Epithelial cell of proximal tubule (primary cell): ENCODE results near the gene NUP42. TPM values are rescaled to one million over a fixed set of nuclear protein-coding genes. Genes with fewer than 3 reads are reported as not detected.
"Not testable (repeated sequence)": the region's sequence is repeated elsewhere in the genome, so short reads cannot be mapped to it uniquely, and the experiment has no call there.

Source experiments
- DNase-seq: peaks from one replicate; pipeline ENCODE4 v3.0.0-alpha.2; 2011; ENCODE audit warnings: low read depth
- H3K4me3 ChIP-seq: 2 replicates; pipeline ENCODE4 v1.5.1; 2011; ENCODE audit warnings: low read depth, mild to moderate bottlenecking, low read length
- CTCF ChIP-seq: conservative IDR thresholded peaks from 2 replicates; pipeline ENCODE4 v1.5.1; 2012; ENCODE audit warnings: low read depth, mild to moderate bottlenecking, low read length
- total RNA-seq: library from RNA; depleted of rRNA; stranded (reverse); fragments of >200 nt; gene quantifications from 2 replicates; pipeline ENCODE4 v1.2.3, GENCODE V29; 2015

The NUP42 gene
- total RNA-seq, 1 donor from 2014 or later: 22.2 TPM

DNA sequence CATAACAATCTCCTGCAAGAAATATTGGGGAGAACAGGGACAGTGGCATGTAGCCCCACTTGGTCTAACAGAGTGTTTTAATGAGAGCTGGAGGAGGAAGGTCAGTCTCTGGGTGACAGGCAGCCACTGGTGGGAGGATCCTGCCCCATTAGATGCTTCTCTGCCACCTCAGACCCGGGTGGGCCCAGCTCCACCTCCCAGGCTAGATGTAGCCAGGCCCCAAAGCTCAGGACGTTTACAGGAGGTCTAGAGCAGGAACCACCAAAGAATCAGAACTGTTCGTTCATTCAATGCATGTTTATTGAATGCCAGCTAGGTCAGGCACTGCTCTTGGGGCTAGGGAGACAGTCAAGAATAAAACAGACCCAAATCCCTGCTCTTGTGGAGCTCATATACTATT is 36.3 kb downstream of the NUP42 start:
- no peak for TF ChIP-seq CTCF
- no peak for DNase-seq
- H3K4me3 ChIP-seq: no peak overlapping the region

DNA sequence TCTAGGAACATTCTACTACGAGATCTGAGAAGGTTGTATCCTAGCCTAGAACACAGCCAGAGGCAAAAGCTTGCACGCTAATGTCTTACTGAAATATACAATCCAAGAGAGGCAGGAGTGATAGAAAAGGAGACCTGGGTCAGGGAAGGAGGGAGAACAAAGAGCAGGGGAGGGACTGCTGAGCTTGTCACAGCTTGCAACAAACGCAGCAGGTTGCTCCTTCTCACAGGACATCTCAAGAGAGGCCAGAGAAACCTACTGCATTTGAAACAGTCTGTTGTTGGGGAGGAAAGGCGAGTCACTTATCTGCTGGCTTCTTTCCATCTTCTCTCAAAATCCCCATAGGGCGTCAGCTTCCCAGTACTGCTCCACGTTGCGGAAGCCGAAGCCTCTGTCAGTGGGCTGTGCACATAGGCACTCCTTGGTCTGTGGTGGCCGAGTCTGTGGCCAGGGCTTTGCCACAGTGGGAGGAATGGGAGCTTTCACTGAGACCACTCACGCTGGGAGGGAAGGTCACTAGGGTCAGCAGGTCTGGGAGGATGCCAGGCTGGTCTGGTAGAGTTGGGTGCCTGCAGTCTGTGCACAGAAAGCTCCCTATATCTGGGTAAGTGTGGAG is 39.0 kb downstream of the NUP42 start:
- no peak for TF ChIP-seq CTCF

GRCh38 chr7:23222439-23223030 is 40.7 kb downstream of the NUP42 start:
- no peak for TF ChIP-seq CTCF
- DNase-seq: no peak
- no peak overlapping the region for H3K4me3 ChIP-seq

More for the DNA sequence above, 39.0 kb downstream of the NUP42 start:
- no peak for DNase-seq
- no peak overlapping the region for H3K4me3 ChIP-seq

GRCh38 chr7:23224364-23224763 is 42.5 kb downstream of the NUP42 start:
- H3K4me3 ChIP-seq, DNase-seq: not testable (repeated sequence)

DNA sequence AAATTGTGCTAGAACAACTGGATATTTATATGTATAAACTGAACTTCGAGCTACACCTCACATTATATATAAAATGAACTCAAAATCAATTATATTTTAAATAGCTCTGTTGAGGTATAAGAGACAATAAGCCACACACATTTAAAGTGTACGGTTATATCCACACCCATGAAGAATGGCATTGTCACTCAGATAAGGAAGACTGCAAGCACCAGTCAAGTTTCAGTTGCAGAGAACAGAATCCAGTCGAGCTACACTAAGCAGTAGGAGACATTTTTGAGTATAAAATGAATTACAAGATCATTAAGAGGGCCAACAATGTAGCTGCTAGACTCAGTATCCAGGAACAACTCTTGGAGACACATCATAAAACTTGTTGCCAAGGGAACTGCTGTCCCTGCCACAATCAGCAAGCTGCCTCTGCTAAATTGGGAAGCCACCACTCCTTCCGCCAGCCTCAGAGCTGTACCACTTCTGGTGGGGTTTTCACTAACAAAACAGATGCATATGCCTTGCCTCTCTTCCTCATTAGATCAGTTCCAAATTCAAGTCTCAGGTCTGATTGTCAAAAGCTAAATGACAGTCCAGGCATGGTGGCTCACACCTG is 45.1 kb downstream of the NUP42 start:
- no peak overlapping the region for H3K4me3 ChIP-seq
- no peak for DNase-seq

DNA sequence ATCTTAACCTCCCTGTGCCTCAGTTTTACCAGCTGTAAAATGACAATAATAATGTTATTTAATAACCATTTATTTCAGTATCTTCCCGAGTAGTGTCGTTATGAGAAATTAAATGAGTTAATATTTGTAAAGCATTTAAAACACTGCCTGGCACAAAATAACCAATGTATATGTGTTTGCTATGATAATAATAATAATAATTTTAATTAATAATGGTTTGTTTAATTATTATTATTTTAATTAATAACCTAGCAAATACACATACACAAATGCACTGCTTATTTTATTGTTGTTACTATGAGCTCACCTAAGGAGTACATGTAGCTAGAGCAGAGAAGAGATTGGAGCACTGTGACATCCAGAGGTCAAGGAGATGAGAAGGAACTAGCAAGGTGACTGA is 46.6 kb downstream of the NUP42 start:
- H3K4me3 ChIP-seq: no peak overlapping the region
- no peak for DNase-seq
- TF ChIP-seq CTCF: no peak

More for the DNA sequence above, 45.1 kb downstream of the NUP42 start:
- no peak for TF ChIP-seq CTCF

- DNase-seq: no peak
- TF ChIP-seq CTCF: no peak
- H3K4me3 ChIP-seq: no peak overlapping the region
Measured at GRCh38 chr7:23230641-23231101, 48.8 kb downstream of the NUP42 start.
